Neural cell (in vitro differentiated cells): ENCODE results near the gene ITGB2. TPM values are rescaled to one million over a fixed set of nuclear protein-coding genes. Genes with fewer than 3 reads are reported as not detected.

ENCODE experiments used
- H2AFZ ChIP-seq: fragments of 200-600, 300-800 bp; sonication (generic), shearing (Covaris generic); 2 replicates; pipeline ENCODE4 v1.6.0; 2014; ENCODE audit warnings: low read depth, mild to moderate bottlenecking, antibody characterized with exemption, low read length, moderate library complexity
- H3F3A ChIP-seq: fragments of 200-600 bp; shearing (Covaris generic); 2 replicates; pipeline ENCODE4 v1.6.1; 2016; ENCODE audit warnings: mild to moderate bottlenecking, moderate library complexity, mixed read lengths, antibody characterized with exemption, low read length; ENCODE audit not compliant: insufficient read depth, poor library complexity, severe bottlenecking
- H3K27ac ChIP-seq: fragments of 200-600, 300-800 bp; sonication (generic), shearing (Covaris generic); 2 replicates; pipeline ENCODE4 v1.5.1; 2014; ENCODE audit warnings: mild to moderate bottlenecking, low read length, moderate library complexity
- H3K27me3 ChIP-seq: fragments of 300-800, 200-600 bp; sonication (generic), shearing (Covaris generic); 2 replicates; pipeline ENCODE4 v1.6.0; 2014; ENCODE audit warnings: mild to moderate bottlenecking, low read depth, low read length, moderate library complexity; ENCODE audit not compliant: insufficient read depth
- H3K36me3 ChIP-seq: fragments of 300-800, 200-600 bp; sonication (generic), shearing (Covaris generic); 2 replicates; pipeline ENCODE4 v1.5.1; 2014; ENCODE audit warnings: mild to moderate bottlenecking, antibody characterized with exemption, low read length, moderate library complexity; ENCODE audit not compliant: insufficient read depth
- H3K4me2 ChIP-seq: fragments of 300-800, 200-600 bp; sonication (generic), shearing (Covaris generic); 2 replicates; pipeline ENCODE4 v1.6.0; 2014; ENCODE audit warnings: mild to moderate bottlenecking, low read length
- H3K4me3 ChIP-seq: fragments of 300-800, 200-600 bp; sonication (generic), shearing (Covaris generic); 2 replicates; pipeline ENCODE4 v1.5.1; 2014; ENCODE audit warnings: mild to moderate bottlenecking, low read length, moderate library complexity
- H3K79me2 ChIP-seq: fragments of 200-600 bp; shearing (Covaris generic); replicated peaks from 2 replicates; pipeline ENCODE4 v1.6.0; 2014; ENCODE audit warnings: mild to moderate bottlenecking, low read length, moderate library complexity; ENCODE audit not compliant: insufficient read depth
- H3K9ac ChIP-seq: fragments of 300-800, 200-600 bp; sonication (generic), shearing (Covaris generic); 2 replicates; pipeline ENCODE4 v1.6.1; 2016; ENCODE audit warnings: mild to moderate bottlenecking, low read length, mixed read lengths
- H3K9me2 ChIP-seq: fragments of 200-600 bp; shearing (Covaris generic); 2 replicates; pipeline ENCODE4 v1.6.1; 2016; ENCODE audit warnings: mild to moderate bottlenecking, low read length, mixed read lengths; ENCODE audit not compliant: insufficient read depth
- H3K9me3 ChIP-seq: fragments of 200-600, 300-800 bp; sonication (generic), shearing (Covaris generic); 2 replicates; pipeline ENCODE4 v1.6.1; 2016; ENCODE audit warnings: mild to moderate bottlenecking, mixed run types, low read length, moderate library complexity, mixed read lengths
- H4K20me1 ChIP-seq: fragments of 200-600 bp; shearing (Covaris generic); 2 replicates; pipeline ENCODE4 v1.6.1; 2016; ENCODE audit warnings: mild to moderate bottlenecking, mixed run types; ENCODE audit not compliant: insufficient read depth
- EP300 ChIP-seq: fragments of 450-650 bp; conservative IDR thresholded peaks from 2 replicates; pipeline ENCODE4 v1.6.1; 2014; ENCODE audit warnings: antibody characterized with exemption, mild to moderate bottlenecking, moderate library complexity; ENCODE audit not compliant: poor library complexity, severe bottlenecking
- EZH2 ChIP-seq: fragments of 200-600, 300-800 bp; shearing (Covaris generic), sonication (generic); IDR thresholded peaks from 2 replicates; pipeline ENCODE4 v1.6.1; 2014; ENCODE audit warnings: antibody characterized with exemption, low read length, borderline replicate concordance, mild to moderate bottlenecking; ENCODE audit not compliant: insufficient read depth, poor library complexity, severe bottlenecking
- MXI1 ChIP-seq: fragments of 450-650 bp; conservative IDR thresholded peaks from 2 replicates; pipeline ENCODE4 v1.6.1; 2014; ENCODE audit warnings: antibody characterized with exemption, mild to moderate bottlenecking; ENCODE audit not compliant: poor library complexity, severe bottlenecking
- POLR2AphosphoS5 ChIP-seq: IDR thresholded peaks from 2 replicates; pipeline ENCODE4 v1.6.1; 2012
- RAD21 ChIP-seq: fragments of 450-650 bp; conservative IDR thresholded peaks from 2 replicates; pipeline ENCODE4 v1.6.1; 2014; ENCODE audit warnings: antibody characterized with exemption, mild to moderate bottlenecking, moderate library complexity
- SMC3 ChIP-seq: fragments of 450-650 bp; conservative IDR thresholded peaks from 2 replicates; pipeline ENCODE4 v1.6.1; 2014; ENCODE audit warnings: antibody characterized with exemption, mild to moderate bottlenecking, moderate library complexity; ENCODE audit not compliant: poor library complexity
- TAF1 ChIP-seq: IDR thresholded peaks from 2 replicates; pipeline ENCODE4 v1.6.1; 2012; ENCODE audit warnings: low read depth
- polyA plus RNA-seq: library from polyadenylated mRNA; depleted of rRNA; stranded (reverse); fragments of >200 nt; gene quantifications from 2 replicates; pipeline ENCODE4 v1.2.3, GENCODE V29; 2014
- TF ChIP-seq, protein P1 (sequence below): fragments of 450-650 bp; IDR thresholded peaks from 2 replicates; pipeline ENCODE4 v1.5.1; 2014; ENCODE audit warnings: antibody characterized with exemption, mild to moderate bottlenecking, moderate library complexity; ENCODE audit not compliant: poor library complexity, severe bottlenecking
- TF ChIP-seq, protein P2 (sequence below): IDR thresholded peaks from 2 replicates; pipeline ENCODE4 v1.6.1; 2012; ENCODE audit warnings: borderline replicate concordance

Gene ITGB2
- polyA plus RNA-seq, 1 donor from 2014 or later = not detected

DNA sequence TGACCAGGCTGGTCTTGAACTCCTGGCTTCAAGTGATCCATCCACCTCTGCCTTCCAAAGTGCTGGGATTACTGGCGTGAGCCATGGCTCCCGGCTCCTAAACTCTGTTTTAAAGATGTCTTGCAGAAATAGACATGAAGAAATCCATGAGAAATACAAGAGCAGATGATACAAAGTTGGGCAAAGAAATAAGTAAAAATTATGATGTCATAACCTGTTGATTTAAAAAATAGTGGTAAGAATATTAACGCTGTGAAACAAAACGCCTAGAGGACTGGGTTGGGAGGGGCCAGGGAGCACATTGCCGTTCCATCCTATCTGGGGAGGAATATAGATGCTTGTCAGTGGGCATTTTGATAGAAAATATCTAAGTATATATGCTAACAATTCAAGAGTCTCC is 1.2 kb upstream of the ITGB2 start:
- no peak overlapping the region for H3K9ac ChIP-seq
- no peak overlapping the region for H3K4me2 ChIP-seq
- H3K27ac ChIP-seq = no peak overlapping the region
- H3K9me2 ChIP-seq = no peaks in the 10 kb centered on the region
- TF ChIP-seq SMC3 (no peak), EP300 (no peak), POLR2AphosphoS5 (no peak), MXI1 (no peak), EZH2 (no peak), RAD21 (no peak), TAF1 (no peak)
- TF ChIP-seq, protein P1, sequence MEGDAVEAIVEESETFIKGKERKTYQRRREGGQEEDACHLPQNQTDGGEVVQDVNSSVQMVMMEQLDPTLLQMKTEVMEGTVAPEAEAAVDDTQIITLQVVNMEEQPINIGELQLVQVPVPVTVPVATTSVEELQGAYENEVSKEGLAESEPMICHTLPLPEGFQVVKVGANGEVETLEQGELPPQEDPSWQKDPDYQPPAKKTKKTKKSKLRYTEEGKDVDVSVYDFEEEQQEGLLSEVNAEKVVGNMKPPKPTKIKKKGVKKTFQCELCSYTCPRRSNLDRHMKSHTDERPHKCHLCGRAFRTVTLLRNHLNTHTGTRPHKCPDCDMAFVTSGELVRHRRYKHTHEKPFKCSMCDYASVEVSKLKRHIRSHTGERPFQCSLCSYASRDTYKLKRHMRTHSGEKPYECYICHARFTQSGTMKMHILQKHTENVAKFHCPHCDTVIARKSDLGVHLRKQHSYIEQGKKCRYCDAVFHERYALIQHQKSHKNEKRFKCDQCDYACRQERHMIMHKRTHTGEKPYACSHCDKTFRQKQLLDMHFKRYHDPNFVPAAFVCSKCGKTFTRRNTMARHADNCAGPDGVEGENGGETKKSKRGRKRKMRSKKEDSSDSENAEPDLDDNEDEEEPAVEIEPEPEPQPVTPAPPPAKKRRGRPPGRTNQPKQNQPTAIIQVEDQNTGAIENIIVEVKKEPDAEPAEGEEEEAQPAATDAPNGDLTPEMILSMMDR = no peak
- TF ChIP-seq, protein P2, sequence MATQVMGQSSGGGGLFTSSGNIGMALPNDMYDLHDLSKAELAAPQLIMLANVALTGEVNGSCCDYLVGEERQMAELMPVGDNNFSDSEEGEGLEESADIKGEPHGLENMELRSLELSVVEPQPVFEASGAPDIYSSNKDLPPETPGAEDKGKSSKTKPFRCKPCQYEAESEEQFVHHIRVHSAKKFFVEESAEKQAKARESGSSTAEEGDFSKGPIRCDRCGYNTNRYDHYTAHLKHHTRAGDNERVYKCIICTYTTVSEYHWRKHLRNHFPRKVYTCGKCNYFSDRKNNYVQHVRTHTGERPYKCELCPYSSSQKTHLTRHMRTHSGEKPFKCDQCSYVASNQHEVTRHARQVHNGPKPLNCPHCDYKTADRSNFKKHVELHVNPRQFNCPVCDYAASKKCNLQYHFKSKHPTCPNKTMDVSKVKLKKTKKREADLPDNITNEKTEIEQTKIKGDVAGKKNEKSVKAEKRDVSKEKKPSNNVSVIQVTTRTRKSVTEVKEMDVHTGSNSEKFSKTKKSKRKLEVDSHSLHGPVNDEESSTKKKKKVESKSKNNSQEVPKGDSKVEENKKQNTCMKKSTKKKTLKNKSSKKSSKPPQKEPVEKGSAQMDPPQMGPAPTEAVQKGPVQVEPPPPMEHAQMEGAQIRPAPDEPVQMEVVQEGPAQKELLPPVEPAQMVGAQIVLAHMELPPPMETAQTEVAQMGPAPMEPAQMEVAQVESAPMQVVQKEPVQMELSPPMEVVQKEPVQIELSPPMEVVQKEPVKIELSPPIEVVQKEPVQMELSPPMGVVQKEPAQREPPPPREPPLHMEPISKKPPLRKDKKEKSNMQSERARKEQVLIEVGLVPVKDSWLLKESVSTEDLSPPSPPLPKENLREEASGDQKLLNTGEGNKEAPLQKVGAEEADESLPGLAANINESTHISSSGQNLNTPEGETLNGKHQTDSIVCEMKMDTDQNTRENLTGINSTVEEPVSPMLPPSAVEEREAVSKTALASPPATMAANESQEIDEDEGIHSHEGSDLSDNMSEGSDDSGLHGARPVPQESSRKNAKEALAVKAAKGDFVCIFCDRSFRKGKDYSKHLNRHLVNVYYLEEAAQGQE = no peak
- H3K79me2 ChIP-seq = no peaks in the 10 kb centered on the region
- no peak overlapping the region for H2AFZ ChIP-seq
- H3K9me3 ChIP-seq = peaks cover 5% of the 10 kb centered on the region
- no peaks in the 10 kb centered on the region for H3K36me3 ChIP-seq
- H3K27me3 ChIP-seq = peaks cover 92% of the 10 kb centered on the region
- H3F3A ChIP-seq = no peaks in the 10 kb centered on the region
- H4K20me1 ChIP-seq = no peaks in the 10 kb centered on the region
- no peak overlapping the region for H3K4me3 ChIP-seq

DNA sequence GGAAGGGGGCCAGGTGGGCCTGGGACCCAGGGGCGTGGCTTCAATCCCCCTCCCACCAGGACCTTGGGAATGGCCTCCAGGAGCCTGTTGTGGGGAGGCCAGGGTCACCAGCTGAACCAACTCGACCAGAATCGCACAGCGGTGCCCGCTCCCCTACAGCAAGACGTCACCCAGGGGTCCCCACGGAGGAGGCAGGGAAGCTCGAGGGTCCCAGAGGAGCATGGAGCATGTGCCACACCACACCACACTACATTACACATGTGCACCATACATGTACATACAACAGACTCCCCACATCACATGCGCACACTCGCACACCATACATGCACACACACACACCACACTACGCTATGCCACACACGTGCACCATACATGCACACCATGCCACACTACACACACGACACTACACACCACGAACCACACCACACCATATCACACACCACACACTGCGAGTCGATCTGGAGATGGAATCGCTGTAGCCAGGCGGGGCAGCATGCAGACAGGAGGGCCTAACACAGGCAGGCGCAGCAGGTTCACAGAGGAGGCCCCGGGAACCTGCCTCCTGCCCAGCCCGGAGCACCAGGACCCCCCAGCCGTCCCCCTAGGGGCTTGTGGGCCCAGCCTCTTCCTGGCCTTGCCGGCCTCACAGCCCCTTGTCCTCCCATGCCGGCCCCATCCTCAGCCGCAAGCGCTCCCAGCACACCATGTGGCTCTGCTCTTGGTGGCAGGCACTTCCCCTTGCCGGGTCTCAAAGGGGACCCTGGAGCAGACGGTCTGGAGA is 596 bp downstream of the ITGB2 start:
- Histone ChIP-seq H3K9me3 (peaks cover 5% of the 10 kb centered on the region), H3K27ac (no peak overlapping the region), H3F3A (no peaks in the 10 kb centered on the region), H3K36me3 (no peaks in the 10 kb centered on the region), H3K4me2 (no peak overlapping the region), H3K79me2 (no peaks in the 10 kb centered on the region), H3K9me2 (no peaks in the 10 kb centered on the region), H4K20me1 (no peaks in the 10 kb centered on the region), H3K4me3 (no peak overlapping the region), H3K9ac (no peak overlapping the region), H3K27me3 (peaks cover 79% of the 10 kb centered on the region), H2AFZ (no peak overlapping the region)
- TF ChIP-seq, protein P1 = no peak
- TF ChIP-seq EP300 (no peak), EZH2 (no peak), MXI1 (no peak), POLR2AphosphoS5 (no peak)
